HepG2 (cell line): Measurements from ENCODE around the gene ZNF670.

ENCODE experiments used
- POLR2AphosphoS5 ChIP-seq: IDR thresholded peaks from 2 replicates; pipeline ENCODE4 v1.6.1; 2012; ENCODE audit warnings: low read depth, low read length
- SOX5 ChIP-seq: IDR thresholded peaks from 2 replicates; pipeline ENCODE4 v1.6.1; 2016; ENCODE audit warnings: borderline replicate concordance
- ZNF138 ChIP-seq: sonication (generic); formaldehyde crosslinking; IDR thresholded peaks from 2 replicates; pipeline ENCODE4 v1.5.0; 2020; ENCODE audit warnings: mild to moderate bottlenecking, low read depth, missing genetic modification reagents

DNA sequence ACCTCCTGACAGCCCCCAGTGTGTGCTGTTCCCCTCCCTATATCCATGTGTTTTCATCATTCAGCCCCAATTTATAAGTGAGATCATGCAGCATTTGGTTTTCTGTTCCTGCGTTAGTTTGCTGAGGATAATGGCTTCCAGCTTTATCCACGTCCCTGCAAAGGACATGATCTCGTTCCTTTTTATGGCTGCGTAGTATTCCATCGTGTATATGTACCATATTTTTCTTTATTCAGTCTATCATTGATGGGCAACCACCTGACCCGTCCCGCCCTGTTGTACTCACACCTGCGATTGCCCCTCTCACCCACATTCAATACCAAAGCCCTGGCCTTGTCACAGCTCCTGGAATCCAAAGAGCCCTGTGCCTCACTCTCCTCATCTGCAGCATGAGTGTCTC lies 6.2 kb upstream of the ZNF670 start:
- TF ChIP-seq POLR2AphosphoS5 (no peak), SOX5 (CRISPR knock-in tag) (no peak), ZNF138 (no peak)
